HEK293 (cell line): Measurements from ENCODE around the gene EHD3.

ENCODE experiments used
- CTCF ChIA-PET: fragments of 350-600 bp; formaldehyde crosslinking; extraction: SDS; loops from one replicate; lab custom pipeline; 2021; ENCODE audit warnings: antibody characterized with exemption; lab: Yijun Ruan, JAX
- POLR2A ChIA-PET: fragments of 300-600 bp; formaldehyde crosslinking; extraction: SDS; loops from one replicate; lab custom pipeline; 2020; ENCODE audit warnings: antibody characterized with exemption, inconsistent platforms; lab: Yijun Ruan, JAX
- H3K27ac ChIP-seq: fragments of 200-500 bp; sonication (Bioruptor generic); 2 replicates; pipeline ENCODE4 v1.5.1; 2014; ENCODE audit warnings: low read depth, low read length, control low read depth, inconsistent platforms; ENCODE audit errors: extremely low read depth
- H3K36me3 ChIP-seq, 2 experiments: fragments of 200-500 bp in 1 of 2; sonication (Bioruptor generic) in 1 of 2; 1 replicate in 1 of 2; 2 replicates in 1 of 2; pipeline ENCODE4 v1.5.1; 2014 to 2017; ENCODE audit warnings: inconsistent platforms in 2 of 2, low read length in 2 of 2; ENCODE audit not compliant: control insufficient read depth in 2 of 2, insufficient read depth in 1 of 2
- H3K4me1 ChIP-seq: fragments of 200-500 bp; sonication (Bioruptor generic); 2 replicates; pipeline ENCODE4 v1.5.1; 2014; ENCODE audit warnings: mild to moderate bottlenecking, low read length, inconsistent platforms; ENCODE audit not compliant: control insufficient read depth, insufficient read depth
- H3K4me3 ChIP-seq: 2 replicates; pipeline ENCODE4 v1.5.1; 2011; ENCODE audit warnings: low read depth, mild to moderate bottlenecking, control low read depth, low read length, moderate library complexity
- H3K9me3 ChIP-seq: fragments of 200-500 bp; sonication (Bioruptor generic); 2 replicates; pipeline ENCODE4 v1.5.1; 2014; ENCODE audit warnings: low read depth, low read length, inconsistent platforms; ENCODE audit not compliant: control insufficient read depth, insufficient read depth
- GLI4 ChIP-seq: fragments of 450-650 bp; formaldehyde crosslinking; IDR thresholded peaks from 2 replicates; pipeline ENCODE4 v1.5.1; 2016; ENCODE audit warnings: missing biosample characterization, missing genetic modification characterization
- MZF1 ChIP-seq: fragments of 450-650 bp; formaldehyde crosslinking; IDR thresholded peaks from 2 replicates; pipeline ENCODE4 v1.5.1; 2017; ENCODE audit warnings: missing biosample characterization, missing genetic modification characterization, borderline replicate concordance
- OVOL3 ChIP-seq: fragments of 450-650 bp; formaldehyde crosslinking; IDR thresholded peaks from 2 replicates; pipeline ENCODE4 v1.5.1; 2016; ENCODE audit warnings: missing biosample characterization, missing genetic modification characterization
- PRDM4 ChIP-seq: fragments of 450-650 bp; formaldehyde crosslinking; IDR thresholded peaks from 2 replicates; pipeline ENCODE4 v1.5.1; 2017; ENCODE audit warnings: missing biosample characterization, missing genetic modification characterization
- SCRT1 ChIP-seq: fragments of 450-650 bp; formaldehyde crosslinking; IDR thresholded peaks from 2 replicates; pipeline ENCODE4 v1.5.1; 2016; ENCODE audit warnings: missing biosample characterization, missing genetic modification characterization, borderline replicate concordance
- TRIM28 ChIP-seq: IDR thresholded peaks from 2 replicates; pipeline ENCODE4 v1.6.1; 2011; ENCODE audit warnings: low read length, control low read depth, borderline replicate concordance
- ZIC2 ChIP-seq: fragments of 450-650 bp; formaldehyde crosslinking; IDR thresholded peaks from 2 replicates; pipeline ENCODE4 v1.5.1; 2016; ENCODE audit warnings: missing biosample characterization, missing genetic modification characterization
- ZNF155 ChIP-seq: fragments of 450-650 bp; formaldehyde crosslinking; IDR thresholded peaks from 2 replicates; pipeline ENCODE4 v1.5.1; 2016; ENCODE audit warnings: missing biosample characterization, missing genetic modification characterization
- ZNF184 ChIP-seq: fragments of 450-650 bp; IDR thresholded peaks from 2 replicates; pipeline ENCODE4 v1.5.1; 2018; ENCODE audit warnings: missing biosample characterization, mild to moderate bottlenecking, missing genetic modification characterization
- ZNF19 ChIP-seq: fragments of 450-650 bp; formaldehyde crosslinking; IDR thresholded peaks from 2 replicates; pipeline ENCODE4; 2016; ENCODE audit warnings: missing biosample characterization, missing genetic modification characterization, low read depth
- ZNF2 ChIP-seq: fragments of 450-650 bp; formaldehyde crosslinking; IDR thresholded peaks from 2 replicates; pipeline ENCODE4 v1.5.1; 2016; ENCODE audit warnings: missing biosample characterization, missing genetic modification characterization
- ZNF211 ChIP-seq: fragments of 450-650 bp; formaldehyde crosslinking; IDR thresholded peaks from 2 replicates; pipeline ENCODE4 v1.5.1; 2016; ENCODE audit warnings: low read depth, missing biosample characterization, missing genetic modification characterization
- ZNF24 ChIP-seq: fragments of 450-650 bp; formaldehyde crosslinking; IDR thresholded peaks from 2 replicates; pipeline ENCODE4 v1.5.1; 2016; ENCODE audit warnings: missing biosample characterization, missing genetic modification characterization
- ZNF280C ChIP-seq: fragments of 450-650 bp; formaldehyde crosslinking; IDR thresholded peaks from 2 replicates; pipeline ENCODE4 v1.5.1; 2016; ENCODE audit warnings: missing biosample characterization, missing genetic modification characterization
- ZNF324 ChIP-seq: fragments of 450-650 bp; formaldehyde crosslinking; IDR thresholded peaks from 2 replicates; pipeline ENCODE4 v1.5.1; 2016; ENCODE audit warnings: missing biosample characterization, missing genetic modification characterization
- ZNF354C ChIP-seq: fragments of 450-650 bp; formaldehyde crosslinking; IDR thresholded peaks from 2 replicates; pipeline ENCODE4 v1.5.1; 2016; ENCODE audit warnings: missing biosample characterization, missing genetic modification characterization, low read depth, borderline replicate concordance
- ZNF37A ChIP-seq: fragments of 450-650 bp; IDR thresholded peaks from 2 replicates; pipeline ENCODE4 v1.5.1; 2018; ENCODE audit warnings: missing biosample characterization, missing genetic modification characterization
- ZNF426 ChIP-seq: fragments of 450-650 bp; formaldehyde crosslinking; IDR thresholded peaks from 2 replicates; pipeline ENCODE4 v1.5.1; 2017; ENCODE audit warnings: missing biosample characterization, missing genetic modification characterization, mild to moderate bottlenecking, inconsistent platforms, moderate library complexity
- ZNF48 ChIP-seq: fragments of 450-650 bp; formaldehyde crosslinking; IDR thresholded peaks from 2 replicates; pipeline ENCODE4 v1.5.1; 2016; ENCODE audit warnings: missing biosample characterization, missing genetic modification characterization
- ZNF510 ChIP-seq: fragments of 450-650 bp; formaldehyde crosslinking; IDR thresholded peaks from 2 replicates; pipeline ENCODE4 v1.5.1; 2018; ENCODE audit warnings: mild to moderate bottlenecking, missing genetic modification characterization, missing biosample characterization; ENCODE audit not compliant: insufficient replicate concordance
- ZNF544 ChIP-seq: fragments of 450-650 bp; formaldehyde crosslinking; IDR thresholded peaks from 2 replicates; pipeline ENCODE4 v1.5.0; 2017; ENCODE audit warnings: missing biosample characterization, missing genetic modification characterization
- ZNF658 ChIP-seq: fragments of 450-650 bp; formaldehyde crosslinking; IDR thresholded peaks from 2 replicates; pipeline ENCODE4; 2016; ENCODE audit warnings: missing biosample characterization, missing genetic modification characterization
- ZNF677 ChIP-seq: fragments of 450-650 bp; IDR thresholded peaks from 2 replicates; pipeline ENCODE4 v1.5.0; 2018; ENCODE audit warnings: missing biosample characterization, mild to moderate bottlenecking, missing genetic modification characterization, moderate library complexity
- ZNF692 ChIP-seq: fragments of 450-650 bp; formaldehyde crosslinking; IDR thresholded peaks from 2 replicates; pipeline ENCODE4 v1.5.1; 2016; ENCODE audit warnings: missing biosample characterization, missing genetic modification characterization
- ZNF704 ChIP-seq: fragments of 450-650 bp; formaldehyde crosslinking; IDR thresholded peaks from 2 replicates; pipeline ENCODE4 v1.5.1; 2016; ENCODE audit warnings: missing biosample characterization, missing genetic modification characterization
- ZNF785 ChIP-seq: fragments of 450-650 bp; formaldehyde crosslinking; IDR thresholded peaks from 2 replicates; pipeline ENCODE4 v1.5.1; 2016; ENCODE audit warnings: missing biosample characterization, missing genetic modification characterization
- ZSCAN30 ChIP-seq: fragments of 450-650 bp; IDR thresholded peaks from 2 replicates; pipeline ENCODE4 v1.5.1; 2018; ENCODE audit warnings: missing biosample characterization, mild to moderate bottlenecking, missing genetic modification characterization, moderate library complexity

The EHD3 gene

GRCh38 chr2:31248139-31248538 is 14.2 kb downstream of the EHD3 start:
- TF ChIP-seq ZSCAN30 = no peak
- no peak for TF ChIP-seq ZNF785
- TF ChIP-seq ZNF704 (tag by site-specific recombination) = no peak
- no peak for TF ChIP-seq SCRT1
- TF ChIP-seq ZNF426 (tag by site-specific recombination) = no peak
- no peak for TF ChIP-seq ZNF544 (tag by site-specific recombination)
- no peak for TF ChIP-seq ZNF19 (tag by site-specific recombination)
- TF ChIP-seq ZNF211 (tag by site-specific recombination) = no peak
- no peak for TF ChIP-seq PRDM4 (tag by site-specific recombination)
- no peak for TF ChIP-seq OVOL3 (tag by site-specific recombination)
- no peak for TF ChIP-seq ZNF677 (tag by site-specific recombination)
- no peak for TF ChIP-seq ZNF658 (tag by site-specific recombination)
- TF ChIP-seq MZF1 (tag by site-specific recombination) = no peak
- ChIA-PET POLR2A (no interaction called here), CTCF (no interaction called here)
- H3K4me3 ChIP-seq = no peak overlapping the region
- no peaks in the 10 kb centered on the region for H3K9me3 ChIP-seq
- peaks cover 0 to 30% of the 10 kb centered on the region in 2 experiments; a peak in 2 of 3 replicates for H3K36me3 ChIP-seq
- H3K4me1 ChIP-seq = no peaks in the 10 kb centered on the region
- H3K27ac ChIP-seq = no peak overlapping the region

- ChIA-PET CTCF (interaction anchor here (0.7 to 0.8 kb wide), 2 partner anchors 234 to 537 kb away, joined by 3 read pairs; no protein-coding TSS in a partner anchor), POLR2A (no interaction called here)
- no peaks in the 10 kb centered on the region for H3K9me3 ChIP-seq
- H3K4me3 ChIP-seq = no peak overlapping the region
- TF ChIP-seq ZNF692 (tag by site-specific recombination) = no peak
- TF ChIP-seq ZNF155 (tag by site-specific recombination) = no peak
- no peak for TF ChIP-seq ZNF280C (tag by site-specific recombination)
- no peak for TF ChIP-seq ZNF704 (tag by site-specific recombination)
- no peak for TF ChIP-seq GLI4 (tag by site-specific recombination)
- TF ChIP-seq ZNF24 (tag by site-specific recombination) = no peak
- no peak for TF ChIP-seq ZNF37A (tag by site-specific recombination)
- TF ChIP-seq ZNF2 = no peak
- TF ChIP-seq ZNF184 (tag by site-specific recombination) = no peak
- no peak for TF ChIP-seq ZIC2 (tag by site-specific recombination)
- no peak for TF ChIP-seq ZNF354C (tag by site-specific recombination)
- TF ChIP-seq ZNF211 (tag by site-specific recombination) = no peak
- TF ChIP-seq ZNF48 (tag by site-specific recombination) = no peak
- no peak for TF ChIP-seq ZNF510 (tag by site-specific recombination)
- TF ChIP-seq ZNF324 (tag by site-specific recombination) = no peak
- no peak for TF ChIP-seq TRIM28
- TF ChIP-seq, all 188 proteins: peak for 0
- Histone ChIP-seq H3K4me1 (no peaks in the 10 kb centered on the region), H3K36me3 (peaks cover 0 to 28% of the 10 kb centered on the region in 2 experiments; a peak in 2 of 3 replicates), H3K27ac (no peak overlapping the region)
Observed at GRCh38 chr2:31249009-31249690, 15.2 kb downstream of the EHD3 start.
